ENCODE results near the gene KIF17. TPM values are rescaled to one million over a fixed set of nuclear protein-coding genes. Genes with fewer than 3 reads are reported as not detected.

KIF17 gene
- polyA plus RNA-seq, 1 donor from 2014 or later: 10.0 TPM

DNA sequence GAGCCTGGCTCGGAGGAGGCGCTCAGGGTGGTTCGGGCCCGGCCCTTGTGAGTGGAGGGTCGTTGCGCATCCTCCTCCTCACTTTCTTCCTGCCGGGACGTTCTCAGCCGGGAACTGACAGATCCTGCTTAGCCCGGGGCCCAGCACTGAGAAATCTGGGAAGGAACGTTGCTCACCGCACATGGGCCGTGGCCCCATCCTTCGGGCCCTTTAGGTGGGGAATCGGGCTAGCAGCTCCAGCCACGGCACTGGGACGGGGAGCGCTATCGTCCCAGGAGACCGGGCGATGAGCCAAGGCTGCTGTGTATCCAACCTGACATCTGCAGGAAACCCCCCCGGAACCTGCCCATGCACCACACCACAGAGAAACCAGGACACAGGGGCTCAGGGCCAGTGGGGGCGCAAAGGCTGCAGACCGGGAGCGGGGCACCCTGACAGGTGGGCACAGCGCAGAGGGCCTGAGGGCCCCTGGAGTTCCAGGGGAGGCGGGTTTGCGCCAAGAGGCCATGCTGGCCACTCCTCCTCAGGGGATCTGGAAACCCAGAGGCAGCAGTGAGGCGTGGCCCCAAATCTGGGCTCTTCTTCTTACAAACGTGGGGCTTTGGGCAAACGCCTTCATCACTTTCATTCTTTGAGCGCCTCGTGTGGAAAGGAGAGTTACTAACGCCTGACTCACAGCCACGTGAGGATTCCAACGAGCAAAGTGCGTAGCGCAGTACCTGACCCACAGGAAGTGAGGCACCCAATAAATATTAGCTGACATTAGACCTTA is 15.0 kb upstream of the KIF17 start, which contains the start of gene SH2D5:
Gene SH2D5 (minus strand): TSS at position 116 of the 772 bp plus-strand sequence. CDS start 4,659 bp downstream, outside the sequence.
- H3K4me2 ChIP-seq (ENCODE audit: low read length): peak within 1 kb of the TSS; percentile 40
- TF ChIP-seq, protein P1, sequence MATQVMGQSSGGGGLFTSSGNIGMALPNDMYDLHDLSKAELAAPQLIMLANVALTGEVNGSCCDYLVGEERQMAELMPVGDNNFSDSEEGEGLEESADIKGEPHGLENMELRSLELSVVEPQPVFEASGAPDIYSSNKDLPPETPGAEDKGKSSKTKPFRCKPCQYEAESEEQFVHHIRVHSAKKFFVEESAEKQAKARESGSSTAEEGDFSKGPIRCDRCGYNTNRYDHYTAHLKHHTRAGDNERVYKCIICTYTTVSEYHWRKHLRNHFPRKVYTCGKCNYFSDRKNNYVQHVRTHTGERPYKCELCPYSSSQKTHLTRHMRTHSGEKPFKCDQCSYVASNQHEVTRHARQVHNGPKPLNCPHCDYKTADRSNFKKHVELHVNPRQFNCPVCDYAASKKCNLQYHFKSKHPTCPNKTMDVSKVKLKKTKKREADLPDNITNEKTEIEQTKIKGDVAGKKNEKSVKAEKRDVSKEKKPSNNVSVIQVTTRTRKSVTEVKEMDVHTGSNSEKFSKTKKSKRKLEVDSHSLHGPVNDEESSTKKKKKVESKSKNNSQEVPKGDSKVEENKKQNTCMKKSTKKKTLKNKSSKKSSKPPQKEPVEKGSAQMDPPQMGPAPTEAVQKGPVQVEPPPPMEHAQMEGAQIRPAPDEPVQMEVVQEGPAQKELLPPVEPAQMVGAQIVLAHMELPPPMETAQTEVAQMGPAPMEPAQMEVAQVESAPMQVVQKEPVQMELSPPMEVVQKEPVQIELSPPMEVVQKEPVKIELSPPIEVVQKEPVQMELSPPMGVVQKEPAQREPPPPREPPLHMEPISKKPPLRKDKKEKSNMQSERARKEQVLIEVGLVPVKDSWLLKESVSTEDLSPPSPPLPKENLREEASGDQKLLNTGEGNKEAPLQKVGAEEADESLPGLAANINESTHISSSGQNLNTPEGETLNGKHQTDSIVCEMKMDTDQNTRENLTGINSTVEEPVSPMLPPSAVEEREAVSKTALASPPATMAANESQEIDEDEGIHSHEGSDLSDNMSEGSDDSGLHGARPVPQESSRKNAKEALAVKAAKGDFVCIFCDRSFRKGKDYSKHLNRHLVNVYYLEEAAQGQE (IDR thresholded peaks at IDR 0.05; ENCODE audit: borderline replicate concordance): no peak
- TF ChIP-seq EP300 (conservative IDR thresholded peaks at IDR 0.05; ENCODE audit: poor library complexity, severe bottlenecking) (peak; percentile 10), MXI1 (conservative IDR thresholded peaks at IDR 0.05; ENCODE audit: poor library complexity, severe bottlenecking) (peak; percentile 47), TAF1 (IDR thresholded peaks at IDR 0.05; ENCODE audit: low read depth) (no peak), RAD21 (conservative IDR thresholded peaks at IDR 0.05) (peak; percentile 72), SMC3 (conservative IDR thresholded peaks at IDR 0.05; ENCODE audit: poor library complexity) (peak; percentile 65)
- TF ChIP-seq, protein P2, sequence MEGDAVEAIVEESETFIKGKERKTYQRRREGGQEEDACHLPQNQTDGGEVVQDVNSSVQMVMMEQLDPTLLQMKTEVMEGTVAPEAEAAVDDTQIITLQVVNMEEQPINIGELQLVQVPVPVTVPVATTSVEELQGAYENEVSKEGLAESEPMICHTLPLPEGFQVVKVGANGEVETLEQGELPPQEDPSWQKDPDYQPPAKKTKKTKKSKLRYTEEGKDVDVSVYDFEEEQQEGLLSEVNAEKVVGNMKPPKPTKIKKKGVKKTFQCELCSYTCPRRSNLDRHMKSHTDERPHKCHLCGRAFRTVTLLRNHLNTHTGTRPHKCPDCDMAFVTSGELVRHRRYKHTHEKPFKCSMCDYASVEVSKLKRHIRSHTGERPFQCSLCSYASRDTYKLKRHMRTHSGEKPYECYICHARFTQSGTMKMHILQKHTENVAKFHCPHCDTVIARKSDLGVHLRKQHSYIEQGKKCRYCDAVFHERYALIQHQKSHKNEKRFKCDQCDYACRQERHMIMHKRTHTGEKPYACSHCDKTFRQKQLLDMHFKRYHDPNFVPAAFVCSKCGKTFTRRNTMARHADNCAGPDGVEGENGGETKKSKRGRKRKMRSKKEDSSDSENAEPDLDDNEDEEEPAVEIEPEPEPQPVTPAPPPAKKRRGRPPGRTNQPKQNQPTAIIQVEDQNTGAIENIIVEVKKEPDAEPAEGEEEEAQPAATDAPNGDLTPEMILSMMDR (IDR thresholded peaks at IDR 0.05; ENCODE audit: poor library complexity, severe bottlenecking): peak; percentile 78
- peak within 1 kb of the TSS; percentile 55 for H3K9ac ChIP-seq (ENCODE audit: low read length)
- H3K9me2 ChIP-seq (ENCODE audit: insufficient read depth, low read length): no peaks in the 10 kb centered on the region
- H2AFZ ChIP-seq (ENCODE audit: low read depth, low read length): no peak within 1 kb of the TSS
- H3K9me3 ChIP-seq (ENCODE audit: low read length): no peaks in the 10 kb centered on the region
- H3F3A ChIP-seq (ENCODE audit: insufficient read depth, low read length, poor library complexity, severe bottlenecking): no peaks in the 10 kb centered on the region
- H3K27ac ChIP-seq (ENCODE audit: low read length): no peak within 1 kb of the TSS
- H3K79me2 ChIP-seq (replicated peaks; ENCODE audit: insufficient read depth, low read length): no peaks in the 10 kb centered on the region
- H3K36me3 ChIP-seq (ENCODE audit: insufficient read depth, low read length): no peaks in the 10 kb centered on the region
- H4K20me1 ChIP-seq (ENCODE audit: insufficient read depth): no peaks in the 10 kb centered on the region
- H3K4me3 ChIP-seq (ENCODE audit: low read length): peak within 1 kb of the TSS; percentile 79
- H3K27me3 ChIP-seq (ENCODE audit: insufficient read depth, low read depth, low read length): peaks cover 11% of the 10 kb centered on the region

DNA sequence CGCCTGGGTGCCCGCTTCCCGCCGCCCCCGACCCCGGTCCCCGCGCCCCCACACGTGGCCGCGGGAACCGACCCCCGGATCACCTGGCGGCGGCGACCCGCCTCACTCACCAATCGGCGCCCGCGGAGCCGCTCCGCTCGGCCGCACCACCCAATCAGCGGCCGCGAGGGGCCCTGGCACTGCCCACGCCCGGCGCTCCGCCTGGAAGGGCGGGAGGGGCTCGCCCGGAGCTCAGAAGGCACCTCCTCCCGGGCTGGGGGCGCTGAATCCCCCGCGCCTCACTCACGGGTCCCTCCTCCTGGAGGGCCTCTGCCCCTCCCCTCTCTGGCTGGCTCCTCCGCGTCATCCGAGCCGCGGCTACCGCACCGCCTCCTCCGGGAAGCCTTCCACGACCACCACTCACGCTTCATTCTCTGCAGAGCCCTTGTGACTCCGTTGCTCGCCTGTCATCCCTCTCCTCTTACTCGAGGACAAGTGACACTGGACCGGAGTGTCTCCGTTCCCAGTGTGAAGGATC is 14.3 kb upstream of the KIF17 start:
- no peak overlapping the region for H2AFZ ChIP-seq (ENCODE audit: low read depth, low read length)
- no peaks in the 10 kb centered on the region for H3F3A ChIP-seq (ENCODE audit: insufficient read depth, low read length, poor library complexity, severe bottlenecking)
- H3K9ac ChIP-seq (ENCODE audit: low read length): peak overlapping the region; percentile 55
- no peak overlapping the region for H3K27ac ChIP-seq (ENCODE audit: low read length)
- H3K36me3 ChIP-seq (ENCODE audit: insufficient read depth, low read length): no peaks in the 10 kb centered on the region
- peak overlapping the region; percentile 40 for H3K4me2 ChIP-seq (ENCODE audit: low read length)
- peak overlapping the region; percentile 79 for H3K4me3 ChIP-seq (ENCODE audit: low read length)
- no peaks in the 10 kb centered on the region for H3K9me3 ChIP-seq (ENCODE audit: low read length)
- no peaks in the 10 kb centered on the region for H3K9me2 ChIP-seq (ENCODE audit: insufficient read depth, low read length)
- H4K20me1 ChIP-seq (ENCODE audit: insufficient read depth): no peaks in the 10 kb centered on the region
- peaks cover 11% of the 10 kb centered on the region for H3K27me3 ChIP-seq (ENCODE audit: insufficient read depth, low read depth, low read length)
- no peaks in the 10 kb centered on the region for H3K79me2 ChIP-seq (replicated peaks; ENCODE audit: insufficient read depth, low read length)
- TF ChIP-seq MXI1 (conservative IDR thresholded peaks at IDR 0.05; ENCODE audit: poor library complexity, severe bottlenecking): peak; percentile 57
- TF ChIP-seq, protein P1 (IDR thresholded peaks at IDR 0.05; ENCODE audit: borderline replicate concordance): no peak
- no peak for TF ChIP-seq RAD21 (conservative IDR thresholded peaks at IDR 0.05)
- TF ChIP-seq POLR2AphosphoS5 (IDR thresholded peaks at IDR 0.05): no peak
- TF ChIP-seq EP300 (conservative IDR thresholded peaks at IDR 0.05; ENCODE audit: poor library complexity, severe bottlenecking): peak; percentile 21
- TF ChIP-seq EZH2 (IDR thresholded peaks at IDR 0.05; ENCODE audit: borderline replicate concordance, insufficient read depth, low read length, poor library complexity, severe bottlenecking): no peak
- peak; percentile 32 for TF ChIP-seq SMC3 (conservative IDR thresholded peaks at IDR 0.05; ENCODE audit: poor library complexity)

Data from neural cell (in vitro differentiated cells).